Endothelial cell of umbilical vein (primary cell): ENCODE measurements around the gene CACNA1E. TPM values are rescaled to one million over a fixed set of nuclear protein-coding genes. Genes with fewer than 3 reads are reported as not detected.

Source experiments
- BruUV-seq: library from RNA; stranded (reverse); fragments of 400-500 nt; replicated peaks from 2 replicates; lab custom pipeline; 2021; lab: Mats Ljungman, UMichigan
- CTCF ChIA-PET: fragments of 300-600, 350-600 bp; sonication (Branson Sonifier 250); formaldehyde crosslinking; loops from one replicate; lab custom pipeline; 2021; ENCODE audit warnings: antibody characterized with exemption, inconsistent platforms; lab: Charles Lee
- POLR2A ChIA-PET: fragments of 300-600, 350-600 bp; sonication (Branson Sonifier 250); formaldehyde crosslinking; loops from one replicate; lab custom pipeline; 2021; ENCODE audit warnings: antibody characterized with exemption, inconsistent platforms; lab: Charles Lee
- DNase-seq: peaks from one replicate; pipeline ENCODE4 v3.0.0-alpha.2; 2011; ENCODE audit warnings: low read depth, low spot score
- FAIRE-seq: peaks from 2 replicates; lab custom pipeline; 2011; peaks lifted over from hg19 to GRCh38; lab: Jason Lieb, UNC
- H2AFZ ChIP-seq: 2 replicates; pipeline ENCODE4 v1.6.0; 2012; ENCODE audit warnings: low read depth, low read length, control low read depth, inconsistent platforms
- H3K27ac ChIP-seq: 2 replicates; pipeline ENCODE4 v1.5.1; 2011; ENCODE audit warnings: low read depth, mild to moderate bottlenecking, control low read depth, low read length, moderate library complexity; ENCODE audit not compliant: insufficient read depth
- H3K27me3 ChIP-seq, 2 experiments: 2 replicates each; pipeline versions ENCODE4 v1.6.0 to v1.6.1; 2011; ENCODE audit warnings: low read length in 2 of 2, mixed read lengths in 1 of 2; ENCODE audit not compliant: control insufficient read depth in 2 of 2, insufficient read depth in 2 of 2
- H3K36me3 ChIP-seq, 2 experiments: 2 replicates in 1 of 2; 3 replicates in 1 of 2; pipeline ENCODE4 v1.5.1; 2011; ENCODE audit warnings: low read length in 2 of 2, mild to moderate bottlenecking in 1 of 2, moderate library complexity in 1 of 2; ENCODE audit not compliant: control insufficient read depth in 2 of 2, insufficient read depth in 2 of 2; ENCODE audit errors: extremely low read depth in 1 of 2
- H3K4me1 ChIP-seq: 3 replicates; pipeline ENCODE4 v1.5.1; 2011; ENCODE audit warnings: mild to moderate bottlenecking, low read length; ENCODE audit not compliant: control insufficient read depth, insufficient read depth; ENCODE audit errors: extremely low read depth
- H3K4me2 ChIP-seq: 2 replicates; pipeline ENCODE4 v1.6.1; 2011; ENCODE audit warnings: low read length, control low read depth, mixed read lengths; ENCODE audit not compliant: insufficient read depth
- H3K4me3 ChIP-seq, 3 experiments: fragments of 200-600 bp in 1 of 3; sonication (generic), shearing (Covaris generic) in 1 of 3; replicated peaks in 1 of 3; 2 replicates each; pipeline ENCODE4 v1.5.1; 2011 to 2016; ENCODE audit warnings: control low read depth in 3 of 3, low read length in 3 of 3, mild to moderate bottlenecking in 2 of 3, inconsistent platforms in 1 of 3, low read depth in 1 of 3, moderate library complexity in 1 of 3; ENCODE audit not compliant: insufficient read depth in 1 of 3
- H3K79me2 ChIP-seq: 2 replicates; pipeline ENCODE4 v1.6.0; 2012; ENCODE audit warnings: low read length, inconsistent platforms; ENCODE audit not compliant: control insufficient read depth, insufficient read depth
- H3K9ac ChIP-seq: replicated peaks from 2 replicates; pipeline ENCODE3; 2011; ENCODE audit warnings: low read length, control low read depth; ENCODE audit not compliant: insufficient read depth; ENCODE audit errors: extremely low read depth
- H3K9me1 ChIP-seq: replicated peaks from 3 replicates; pipeline ENCODE4 v1.6.0; 2011; ENCODE audit warnings: mild to moderate bottlenecking, low read length; ENCODE audit not compliant: control insufficient read depth, insufficient read depth; ENCODE audit errors: extremely low read depth
- H3K9me3 ChIP-seq: replicated peaks from 2 replicates; pipeline ENCODE4 v1.5.1; 2012; ENCODE audit warnings: low read length, inconsistent platforms; ENCODE audit not compliant: control insufficient read depth, insufficient read depth
- H4K20me1 ChIP-seq: replicated peaks from 2 replicates; pipeline ENCODE3; 2011; ENCODE audit warnings: mild to moderate bottlenecking, low read length; ENCODE audit not compliant: control insufficient read depth, insufficient read depth; ENCODE audit errors: extremely low read depth
- CTCF ChIP-seq, 2 donors: IDR thresholded peaks; 1 replicate in 1 of 2; 2 replicates in 1 of 2; pipeline ENCODE4 v1.5.1; 2011; ENCODE audit warnings: low read length in 2 of 2, mild to moderate bottlenecking in 2 of 2, moderate library complexity in 2 of 2, control low read depth in 1 of 2, inconsistent platforms in 1 of 2, low read depth in 1 of 2; ENCODE audit not compliant: insufficient read depth in 1 of 2; ENCODE audit errors: extremely low read depth in 1 of 2
- EZH2 ChIP-seq: IDR thresholded peaks from 2 replicates; pipeline ENCODE4 v1.6.1; 2012; ENCODE audit warnings: borderline replicate concordance, low read depth, mild to moderate bottlenecking, moderate library complexity, low read length, inconsistent platforms; ENCODE audit not compliant: severe bottlenecking
- FOS ChIP-seq: IDR thresholded peaks from 2 replicates; pipeline ENCODE4 v1.6.1; 2011; ENCODE audit warnings: mild to moderate bottlenecking, low read length, moderate library complexity, borderline replicate concordance; ENCODE audit not compliant: insufficient read depth
- GATA2 ChIP-seq: IDR thresholded peaks from 2 replicates; pipeline ENCODE4 v1.7.0; 2011; ENCODE audit warnings: low read depth, mild to moderate bottlenecking, moderate library complexity, mixed read lengths, low read length; ENCODE audit not compliant: insufficient read length, insufficient read depth
- JUN ChIP-seq: IDR thresholded peaks from 2 replicates; pipeline ENCODE4 v1.6.1; 2011; ENCODE audit warnings: borderline replicate concordance, low read depth; ENCODE audit not compliant: insufficient read length, insufficient read depth
- MAX ChIP-seq: IDR thresholded peaks from 2 replicates; pipeline ENCODE4 v1.6.1; 2011; ENCODE audit not compliant: insufficient read depth, insufficient read length
- MYC ChIP-seq: IDR thresholded peaks from one replicate; pipeline ENCODE4 v1.6.1; 2011; ENCODE audit warnings: mild to moderate bottlenecking, low read depth, low read length
- dilution Hi-C: fragments of 300-500 bp; cut with MboI; formaldehyde crosslinking; loops from one replicate; pipeline ENCODE4 v1.15.0; 2019; ENCODE audit warnings: low sequenced_read_pairs; ENCODE audit not compliant: extremely low pct_ligation_motif_present
- intact Hi-C: fragments of 100-400 bp; cut with micrococcal nuclease; formaldehyde crosslinking; loops from one replicate; pipeline ENCODE4 v1.10.0; 2022
- polyA plus RNA-seq, 4 experiments: library from polyadenylated mRNA; depleted of rRNA in 3 of 4; stranded (reverse) in 3 of 4; unstranded in 1 of 4; fragments of >200 nt; gene quantifications; 2 replicates each; pipeline versions ENCODE4 v1.2.1 to v1.2.3, GENCODE V29; 2011 to 2012; ENCODE audit warnings: missing spikeins in 1 of 4
- total RNA-seq: library from RNA; stranded (reverse); gene quantifications from 2 replicates; pipeline ENCODE4 v1.2.3, GENCODE V29; 2021

The CACNA1E gene
- total and polyA plus RNA-seq, 2 donors (not counting 3 experiments of a cell fraction or from before 2014, with no cell fraction given): not detected

- DNase-seq: no peak
- Histone ChIP-seq H3K4me1 (no peaks in the 10 kb centered on the region), H3K79me2 (no peaks in the 10 kb centered on the region), H3K27me3 (no peaks in the 10 kb centered on the region), H3K36me3 (no peaks in the 10 kb centered on the region), H4K20me1 (no peaks in the 10 kb centered on the region), H3K9me1 (no peaks in the 10 kb centered on the region), H3K9ac (no peak overlapping the region), H2AFZ (no peak overlapping the region), H3K27ac (no peak overlapping the region), H3K9me3 (no peaks in the 10 kb centered on the region), H3K4me3 (no peak overlapping the region), H3K4me2 (no peak overlapping the region)
- intact Hi-C loops: no loop called here
- no peak for TF ChIP-seq EZH2
- no peak for TF ChIP-seq JUN
- TF ChIP-seq MYC: no peak
- TF ChIP-seq CTCF (IDR thresholded peaks at IDR 0.05; ENCODE audit: extremely low read depth in 1 of 2, insufficient read depth in 1 of 2, low read depth in 1 of 2, low read length in 2 of 2): no peak
- TF ChIP-seq MAX: no peak
- no peak for TF ChIP-seq FOS
- TF ChIP-seq GATA2: no peak
- no TSS peak for BruUV-seq
- FAIRE-seq: no peak
- ChIA-PET CTCF (no interaction called here), POLR2A (no interaction called here)
- dilution Hi-C loops: no loop called here
Measured at GRCh38 chr1:181779343-181779742, 296.0 kb downstream of the CACNA1E start.
